ENCODE data around the gene MEN1. TPM values are rescaled to one million over a fixed set of nuclear protein-coding genes. Genes with fewer than 3 reads are reported as not detected.

The MEN1 gene
- polyA plus RNA-seq, 3 donors: 9.4 to 26.2 (median 10.0) TPM

GRCh38 chr11:64842366-64842759 is 32.0 kb upstream of the MEN1 start:
- H3K27ac Mint-ChIP-seq: peak overlapping the region in 1 of 7 donors; percentile 16
- peaks cover 17% of the 10 kb centered on the region for H3K4me1 Mint-ChIP-seq
- no peak for DNase-seq
- Histone ChIP-seq H3K27me3 (ENCODE audit: control insufficient read depth in 2 of 2, insufficient read depth in 2 of 2, low read length in 2 of 2) (peaks cover 0 to 10% of the 10 kb centered on the region in 2 donors), H3K79me2 (ENCODE audit: insufficient read depth, low read length) (no peaks in the 10 kb centered on the region), H3K4me2 (replicated peaks; ENCODE audit: extremely low read depth, low read length, poor library complexity, severe bottlenecking) (no peak overlapping the region), H3K4me3 (replicated peaks in 1 of 3; ENCODE audit: low read depth in 2 of 3, low read length in 3 of 3) (no peak overlapping the region), H3K36me3 (replicated peaks in 1 of 2; ENCODE audit: control insufficient read depth in 1 of 2, insufficient read depth in 2 of 2, low read length in 2 of 2) (no peaks in the 10 kb centered on the region), H3K4me1 (ENCODE audit: control insufficient read depth in 1 of 2, insufficient read depth in 2 of 2, low read length in 2 of 2) (peaks cover 13 to 22% of the 10 kb centered on the region in 2 donors), H3K27ac (ENCODE audit: low read depth in 1 of 2, low read length in 2 of 2) (no peak overlapping the region), H4K20me1 (ENCODE audit: insufficient read depth, low read length) (no peaks in the 10 kb centered on the region), H3K9ac (ENCODE audit: insufficient read depth, low read length, poor library complexity, severe bottlenecking) (no peak overlapping the region), H3K9me3 (replicated peaks in 1 of 2; ENCODE audit: control insufficient read depth in 1 of 2, insufficient read depth in 1 of 2, low read length in 2 of 2) (no peaks in the 10 kb centered on the region), H2AFZ (ENCODE audit: insufficient read depth, low read depth, low read length, poor library complexity, severe bottlenecking) (no peak overlapping the region)
- TF ChIP-seq CTCF (IDR thresholded peaks at IDR 0.05): no peak
- peaks cover 0 to 2% of the 10 kb centered on the region in 2 donors for H3K36me3 Mint-ChIP-seq
- peaks cover 0 to 2% (median 0%) of the 10 kb centered on the region in 7 donors for H3K9me3 Mint-ChIP-seq
- no peak overlapping the region for H3K4me3 Mint-ChIP-seq
- WGBS (ENCODE audit: insufficient coverage): 100% methylated on average over 3 of the region's 6 CpGs
- H3K27me3 Mint-ChIP-seq (ENCODE audit: low read depth in 3 of 3): peaks cover 3 to 16% (median 15%) of the 10 kb centered on the region in 3 donors
- intact Hi-C loops (cut with micrococcal nuclease): loop anchor here in 1 of 2 donors (10.0 kb wide), 2 partner anchors 58 to 172 kb away; partner anchors contain the start of gene ARL2

- H3K4me2 ChIP-seq (replicated peaks; ENCODE audit: extremely low read depth, low read length, poor library complexity, severe bottlenecking): no peak overlapping the region
- H3K27ac Mint-ChIP-seq: no peak overlapping the region
- no peak overlapping the region for H3K4me3 Mint-ChIP-seq
- peaks cover 0 to 10% of the 10 kb centered on the region in 2 donors for H3K27me3 ChIP-seq (ENCODE audit: control insufficient read depth in 2 of 2, insufficient read depth in 2 of 2, low read length in 2 of 2)
- peaks cover 14% of the 10 kb centered on the region for H3K4me1 Mint-ChIP-seq
- H3K27me3 Mint-ChIP-seq (ENCODE audit: low read depth in 3 of 3): peaks cover 4 to 18% (median 15%) of the 10 kb centered on the region in 3 donors
- H3K27ac ChIP-seq (ENCODE audit: low read depth in 1 of 2, low read length in 2 of 2): no peak overlapping the region
- no peaks in the 10 kb centered on the region for H3K9me3 ChIP-seq (replicated peaks in 1 of 2; ENCODE audit: control insufficient read depth in 1 of 2, insufficient read depth in 1 of 2, low read length in 2 of 2)
- H3K36me3 Mint-ChIP-seq: peaks cover 0 to 2% of the 10 kb centered on the region in 2 donors
- no peak overlapping the region for H3K9ac ChIP-seq (ENCODE audit: insufficient read depth, low read length, poor library complexity, severe bottlenecking)
- DNase-seq: no peak
- peaks cover 10 to 19% of the 10 kb centered on the region in 2 donors for H3K4me1 ChIP-seq (ENCODE audit: control insufficient read depth in 1 of 2, insufficient read depth in 2 of 2, low read length in 2 of 2)
- H3K36me3 ChIP-seq (replicated peaks in 1 of 2; ENCODE audit: control insufficient read depth in 1 of 2, insufficient read depth in 2 of 2, low read length in 2 of 2): no peaks in the 10 kb centered on the region
- intact Hi-C loops (cut with micrococcal nuclease): loop anchor here in 1 of 2 donors (10.0 kb wide), 2 partner anchors 57 to 173 kb away; partner anchors contain the start of gene ARL2
- H3K4me3 ChIP-seq (replicated peaks in 1 of 3; ENCODE audit: low read depth in 2 of 3, low read length in 3 of 3): no peak overlapping the region
- no peak for TF ChIP-seq CTCF (IDR thresholded peaks at IDR 0.05)
- H2AFZ ChIP-seq (ENCODE audit: insufficient read depth, low read depth, low read length, poor library complexity, severe bottlenecking): no peak overlapping the region
- 98% methylated on average over 11 of the region's 15 CpGs for WGBS (ENCODE audit: insufficient coverage)
- peaks cover 0 to 2% (median 0%) of the 10 kb centered on the region in 7 donors for H3K9me3 Mint-ChIP-seq
- H3K79me2 ChIP-seq (ENCODE audit: insufficient read depth, low read length): no peaks in the 10 kb centered on the region
- no peaks in the 10 kb centered on the region for H4K20me1 ChIP-seq (ENCODE audit: insufficient read depth, low read length)
Measured at GRCh38 chr11:64841592-64842365, 31.4 kb upstream of the MEN1 start.
